PC-3 (cell line): ENCODE results near the gene NCOR2.

Source experiments
- CTCF ChIP-seq: fragments of 300-600 bp; sonication (generic); conservative IDR thresholded peaks from 2 replicates; pipeline ENCODE4 v1.5.1; 2017; ENCODE audit warnings: antibody characterized with exemption, low read depth, mild to moderate bottlenecking, low read length
- EZH2 ChIP-seq: fragments of 300-600 bp; sonication (generic); IDR thresholded peaks from one replicate; pipeline ENCODE4 v1.6.1; 2017; ENCODE audit warnings: antibody characterized with exemption, mild to moderate bottlenecking, low read length; ENCODE audit not compliant: unreplicated experiment
- EZH2phosphoT487 ChIP-seq: fragments of 300-600 bp; sonication (generic); IDR thresholded peaks from 2 replicates; pipeline ENCODE4 v1.6.1; 2018; ENCODE audit warnings: mild to moderate bottlenecking, antibody characterized with exemption, low read length, borderline replicate concordance

- TF ChIP-seq CTCF, result no peak
- no peak for TF ChIP-seq EZH2
- TF ChIP-seq EZH2phosphoT487, result no peak
Observed at GRCh38 chr12:124525455-124525854, 42.0 kb downstream of the NCOR2 start.
